Measurements from ENCODE around the gene LPP. TPM values are rescaled to one million over a fixed set of nuclear protein-coding genes. Genes with fewer than 3 reads are reported as not detected.

LPP gene
- total RNA-seq, 1 donor from 2014 or later: 218 TPM

GRCh38 chr3:188754267-188754666, 600.3 kb downstream of the LPP start:
- Histone ChIP-seq H3K4me3 (ENCODE audit: low read depth, low read length) (no peak overlapping the region), H3K36me3 (ENCODE audit: control insufficient read depth, insufficient read depth, low read length) (no peaks in the 10 kb centered on the region), H3K27me3 (ENCODE audit: control insufficient read depth, insufficient read depth, low read length) (no peaks in the 10 kb centered on the region)
- TF ChIP-seq CTCF (IDR thresholded peaks at IDR 0.05; ENCODE audit: insufficient read depth, low read length, poor library complexity, severe bottlenecking): no peak
- no peak for DNase-seq (ENCODE audit: low read depth)

GRCh38 chr3:188756241-188756640, 602.3 kb downstream of the LPP start:
- H3K27me3 ChIP-seq (ENCODE audit: control insufficient read depth, insufficient read depth, low read length): no peaks in the 10 kb centered on the region
- DNase-seq (ENCODE audit: low read depth): no peak
- no peaks in the 10 kb centered on the region for H3K36me3 ChIP-seq (ENCODE audit: control insufficient read depth, insufficient read depth, low read length)
- H3K4me3 ChIP-seq (ENCODE audit: low read depth, low read length): no peak overlapping the region
- TF ChIP-seq CTCF (IDR thresholded peaks at IDR 0.05; ENCODE audit: insufficient read depth, low read length, poor library complexity, severe bottlenecking): no peak

GRCh38 chr3:188759336-188760005, 605.5 kb downstream of the LPP start:
- Histone ChIP-seq H3K36me3 (ENCODE audit: control insufficient read depth, insufficient read depth, low read length) (no peaks in the 10 kb centered on the region), H3K4me3 (ENCODE audit: low read depth, low read length) (no peak overlapping the region), H3K27me3 (ENCODE audit: control insufficient read depth, insufficient read depth, low read length) (no peaks in the 10 kb centered on the region)
- no peak for TF ChIP-seq CTCF (IDR thresholded peaks at IDR 0.05; ENCODE audit: insufficient read depth, low read length, poor library complexity, severe bottlenecking)
- no peak for DNase-seq (ENCODE audit: low read depth)

GRCh38 chr3:188760408-188760807, 606.5 kb downstream of the LPP start:
- Histone ChIP-seq H3K36me3 (ENCODE audit: control insufficient read depth, insufficient read depth, low read length) (no peaks in the 10 kb centered on the region), H3K27me3 (ENCODE audit: control insufficient read depth, insufficient read depth, low read length) (no peaks in the 10 kb centered on the region), H3K4me3 (ENCODE audit: low read depth, low read length) (no peak overlapping the region)
- TF ChIP-seq CTCF (IDR thresholded peaks at IDR 0.05; ENCODE audit: insufficient read depth, low read length, poor library complexity, severe bottlenecking): no peak
- no peak for DNase-seq (ENCODE audit: low read depth)

GRCh38 chr3:188761439-188761838, 607.5 kb downstream of the LPP start:
- no peak overlapping the region for H3K4me3 ChIP-seq (ENCODE audit: low read depth, low read length)
- no peak for TF ChIP-seq CTCF (IDR thresholded peaks at IDR 0.05; ENCODE audit: insufficient read depth, low read length, poor library complexity, severe bottlenecking)
- no peaks in the 10 kb centered on the region for H3K36me3 ChIP-seq (ENCODE audit: control insufficient read depth, insufficient read depth, low read length)
- DNase-seq (ENCODE audit: low read depth): no peak
- no peaks in the 10 kb centered on the region for H3K27me3 ChIP-seq (ENCODE audit: control insufficient read depth, insufficient read depth, low read length)

GRCh38 chr3:188761964-188762363, 608.0 kb downstream of the LPP start:
- H3K4me3 ChIP-seq (ENCODE audit: low read depth, low read length): no peak overlapping the region
- TF ChIP-seq CTCF (IDR thresholded peaks at IDR 0.05; ENCODE audit: insufficient read depth, low read length, poor library complexity, severe bottlenecking): no peak
- H3K36me3 ChIP-seq (ENCODE audit: control insufficient read depth, insufficient read depth, low read length): no peaks in the 10 kb centered on the region
- no peaks in the 10 kb centered on the region for H3K27me3 ChIP-seq (ENCODE audit: control insufficient read depth, insufficient read depth, low read length)
- DNase-seq (ENCODE audit: low read depth): no peak

Measured in kidney epithelial cell (primary cell).